ENCODE results near the gene TOP3B. TPM values are rescaled to one million over a fixed set of nuclear protein-coding genes. Genes with fewer than 3 reads are reported as not detected.

TOP3B gene
- total RNA-seq, 1 experiment from 2014 or later = 29.1 TPM

DNA sequence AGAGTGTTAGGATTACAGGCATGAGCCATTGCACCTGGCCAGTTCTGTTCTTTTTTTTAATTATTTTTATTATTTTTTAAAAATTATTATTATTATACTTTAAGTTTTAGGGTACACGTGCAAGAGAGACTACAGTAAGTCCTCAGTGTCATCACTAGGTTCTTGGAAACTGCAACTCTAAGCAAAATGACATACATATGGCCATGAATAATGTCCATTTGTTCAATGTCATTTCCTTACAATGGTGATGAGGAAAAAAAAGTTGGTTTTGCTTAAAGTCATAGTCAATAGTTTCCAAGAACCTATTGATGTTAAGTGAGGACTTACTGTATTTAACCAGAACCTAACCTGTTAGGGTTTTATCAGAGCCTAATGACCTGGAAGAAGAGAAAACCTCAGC, 29.4 kb upstream of the TOP3B start:
- TF ChIP-seq, protein P1, sequence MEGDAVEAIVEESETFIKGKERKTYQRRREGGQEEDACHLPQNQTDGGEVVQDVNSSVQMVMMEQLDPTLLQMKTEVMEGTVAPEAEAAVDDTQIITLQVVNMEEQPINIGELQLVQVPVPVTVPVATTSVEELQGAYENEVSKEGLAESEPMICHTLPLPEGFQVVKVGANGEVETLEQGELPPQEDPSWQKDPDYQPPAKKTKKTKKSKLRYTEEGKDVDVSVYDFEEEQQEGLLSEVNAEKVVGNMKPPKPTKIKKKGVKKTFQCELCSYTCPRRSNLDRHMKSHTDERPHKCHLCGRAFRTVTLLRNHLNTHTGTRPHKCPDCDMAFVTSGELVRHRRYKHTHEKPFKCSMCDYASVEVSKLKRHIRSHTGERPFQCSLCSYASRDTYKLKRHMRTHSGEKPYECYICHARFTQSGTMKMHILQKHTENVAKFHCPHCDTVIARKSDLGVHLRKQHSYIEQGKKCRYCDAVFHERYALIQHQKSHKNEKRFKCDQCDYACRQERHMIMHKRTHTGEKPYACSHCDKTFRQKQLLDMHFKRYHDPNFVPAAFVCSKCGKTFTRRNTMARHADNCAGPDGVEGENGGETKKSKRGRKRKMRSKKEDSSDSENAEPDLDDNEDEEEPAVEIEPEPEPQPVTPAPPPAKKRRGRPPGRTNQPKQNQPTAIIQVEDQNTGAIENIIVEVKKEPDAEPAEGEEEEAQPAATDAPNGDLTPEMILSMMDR (IDR thresholded peaks at IDR 0.05) = no peak
- TF ChIP-seq TCF7L2 (IDR thresholded peaks at IDR 0.05; ENCODE audit: low read depth, low read length) = no peak
- no peaks in the 10 kb centered on the region for H3K36me3 ChIP-seq (ENCODE audit: control insufficient read depth, insufficient read depth, low read length)
- no peaks in the 10 kb centered on the region for H3K4me1 ChIP-seq (ENCODE audit: control insufficient read depth, insufficient read depth, low read length)
- BruUV-seq (replicated peaks) = no TSS peak
- in situ Hi-C loops (cut with HindIII; ENCODE audit: low pct_unique_long_range_greater_than_20kb, low sequenced_read_pairs) = no loop called here
- DNase-seq (ENCODE audit: low read depth, low spot score) (no peak), ATAC-seq (no peak)
- ChIA-PET CTCF (no interaction called here), POLR2A (no interaction called here)
- no peak overlapping the region for H3K27ac ChIP-seq (ENCODE audit: low read length)
- H3K9me3 ChIP-seq (ENCODE audit: control insufficient read depth, insufficient read depth, low read depth, low read length) = no peaks in the 10 kb centered on the region
- no peaks in the 10 kb centered on the region; the same call in 1 of the 2 replicates for H3K27me3 ChIP-seq (ENCODE audit: control insufficient read depth, insufficient read depth, low read length)
- no peak overlapping the region for H3K4me3 ChIP-seq (ENCODE audit: low read depth in 2 of 2, low read length in 2 of 2)
- intact Hi-C loops (cut with micrococcal nuclease; ENCODE audit: unreplicated experiment) = no loop called here

DNA sequence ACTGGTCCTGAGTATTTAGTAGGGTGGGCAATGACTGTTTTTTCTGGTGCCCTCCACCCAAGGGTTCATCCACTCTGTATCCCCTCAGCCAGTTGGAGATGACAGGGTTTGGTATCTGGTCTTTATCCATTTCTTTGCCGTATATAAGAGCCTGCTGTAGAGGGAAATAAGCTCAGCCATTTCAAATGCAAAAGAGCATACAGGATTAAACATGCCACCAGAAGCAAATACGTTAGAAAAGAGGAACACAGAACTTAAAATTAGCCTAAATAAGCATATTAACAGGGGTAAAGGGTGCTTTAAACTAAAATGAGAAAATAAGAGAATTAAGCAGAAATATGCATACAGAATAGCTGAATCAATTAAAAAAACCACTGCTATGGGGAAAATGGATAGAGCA, 27.8 kb upstream of the TOP3B start:
- POLR2A ChIA-PET = no interaction called here
- ATAC-seq (no peak), DNase-seq (ENCODE audit: low read depth, low spot score) (no peak)
- no TSS peak for BruUV-seq (replicated peaks)
- Histone ChIP-seq H3K27ac (ENCODE audit: low read length) (no peak overlapping the region), H3K36me3 (ENCODE audit: control insufficient read depth, insufficient read depth, low read length) (no peaks in the 10 kb centered on the region), H3K4me3 (ENCODE audit: low read depth in 2 of 2, low read length in 2 of 2) (no peak overlapping the region), H3K9me3 (ENCODE audit: control insufficient read depth, insufficient read depth, low read depth, low read length) (no peaks in the 10 kb centered on the region), H3K4me1 (ENCODE audit: control insufficient read depth, insufficient read depth, low read length) (no peaks in the 10 kb centered on the region), H3K27me3 (ENCODE audit: control insufficient read depth, insufficient read depth, low read length) (no peaks in the 10 kb centered on the region; the same call in 1 of the 2 replicates)
- in situ Hi-C loops (cut with HindIII; ENCODE audit: low pct_unique_long_range_greater_than_20kb, low sequenced_read_pairs) (no loop called here), intact Hi-C loops (cut with micrococcal nuclease; ENCODE audit: unreplicated experiment) (no loop called here)
- CTCF ChIA-PET = no interaction called here
- TF ChIP-seq POLR2AphosphoS5 (IDR thresholded peaks at IDR 0.05; ENCODE audit: low read depth, low read length) (no peak), SIN3A (IDR thresholded peaks at IDR 0.05; ENCODE audit: borderline replicate concordance, insufficient read depth, low read depth, low read length) (no peak), TCF7L2 (IDR thresholded peaks at IDR 0.05; ENCODE audit: low read depth, low read length) (no peak)
- TF ChIP-seq, protein P1 (IDR thresholded peaks at IDR 0.05) = no peak
- TF ChIP-seq, protein P2, sequence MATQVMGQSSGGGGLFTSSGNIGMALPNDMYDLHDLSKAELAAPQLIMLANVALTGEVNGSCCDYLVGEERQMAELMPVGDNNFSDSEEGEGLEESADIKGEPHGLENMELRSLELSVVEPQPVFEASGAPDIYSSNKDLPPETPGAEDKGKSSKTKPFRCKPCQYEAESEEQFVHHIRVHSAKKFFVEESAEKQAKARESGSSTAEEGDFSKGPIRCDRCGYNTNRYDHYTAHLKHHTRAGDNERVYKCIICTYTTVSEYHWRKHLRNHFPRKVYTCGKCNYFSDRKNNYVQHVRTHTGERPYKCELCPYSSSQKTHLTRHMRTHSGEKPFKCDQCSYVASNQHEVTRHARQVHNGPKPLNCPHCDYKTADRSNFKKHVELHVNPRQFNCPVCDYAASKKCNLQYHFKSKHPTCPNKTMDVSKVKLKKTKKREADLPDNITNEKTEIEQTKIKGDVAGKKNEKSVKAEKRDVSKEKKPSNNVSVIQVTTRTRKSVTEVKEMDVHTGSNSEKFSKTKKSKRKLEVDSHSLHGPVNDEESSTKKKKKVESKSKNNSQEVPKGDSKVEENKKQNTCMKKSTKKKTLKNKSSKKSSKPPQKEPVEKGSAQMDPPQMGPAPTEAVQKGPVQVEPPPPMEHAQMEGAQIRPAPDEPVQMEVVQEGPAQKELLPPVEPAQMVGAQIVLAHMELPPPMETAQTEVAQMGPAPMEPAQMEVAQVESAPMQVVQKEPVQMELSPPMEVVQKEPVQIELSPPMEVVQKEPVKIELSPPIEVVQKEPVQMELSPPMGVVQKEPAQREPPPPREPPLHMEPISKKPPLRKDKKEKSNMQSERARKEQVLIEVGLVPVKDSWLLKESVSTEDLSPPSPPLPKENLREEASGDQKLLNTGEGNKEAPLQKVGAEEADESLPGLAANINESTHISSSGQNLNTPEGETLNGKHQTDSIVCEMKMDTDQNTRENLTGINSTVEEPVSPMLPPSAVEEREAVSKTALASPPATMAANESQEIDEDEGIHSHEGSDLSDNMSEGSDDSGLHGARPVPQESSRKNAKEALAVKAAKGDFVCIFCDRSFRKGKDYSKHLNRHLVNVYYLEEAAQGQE (IDR thresholded peaks at IDR 0.05; ENCODE audit: insufficient read depth in 1 of 2, low read depth in 2 of 2, low read length in 1 of 2) = no peak

DNA sequence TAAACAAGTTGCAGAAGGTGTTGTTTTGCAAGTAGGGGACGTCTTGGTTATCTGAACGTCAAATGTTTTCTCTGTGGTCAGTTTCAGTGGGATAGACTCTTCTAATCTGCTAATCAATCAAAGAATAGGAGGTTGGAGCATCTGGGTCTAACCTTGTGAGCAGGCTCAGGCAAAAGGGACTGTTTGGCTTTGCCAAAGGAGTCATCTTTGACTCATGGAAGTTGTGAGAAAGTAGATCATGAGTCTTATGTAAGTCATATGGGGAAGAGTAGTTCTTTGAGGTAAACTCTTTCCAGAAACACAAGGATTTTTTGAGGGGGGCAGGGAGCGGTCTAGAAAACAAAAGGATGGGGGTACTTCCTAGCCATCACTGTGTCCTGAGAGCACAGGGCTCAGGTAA, 27.1 kb upstream of the TOP3B start:
- BruUV-seq (replicated peaks) = no TSS peak
- Histone ChIP-seq H3K27ac (ENCODE audit: low read length) (no peak overlapping the region), H3K9me3 (ENCODE audit: control insufficient read depth, insufficient read depth, low read depth, low read length) (no peaks in the 10 kb centered on the region), H3K27me3 (ENCODE audit: control insufficient read depth, insufficient read depth, low read length) (no peaks in the 10 kb centered on the region; the same call in 1 of the 2 replicates), H3K4me3 (ENCODE audit: low read depth in 2 of 2, low read length in 2 of 2) (no peak overlapping the region), H3K36me3 (ENCODE audit: control insufficient read depth, insufficient read depth, low read length) (no peaks in the 10 kb centered on the region), H3K4me1 (ENCODE audit: control insufficient read depth, insufficient read depth, low read length) (no peaks in the 10 kb centered on the region)
- ChIA-PET CTCF (no interaction called here), POLR2A (no interaction called here)
- DNase-seq (ENCODE audit: low read depth, low spot score) = peak; percentile 7
- TF ChIP-seq, protein P1 (IDR thresholded peaks at IDR 0.05) = no peak
- TF ChIP-seq TCF7L2 (IDR thresholded peaks at IDR 0.05; ENCODE audit: low read depth, low read length) = no peak
- TF ChIP-seq SIN3A (IDR thresholded peaks at IDR 0.05; ENCODE audit: borderline replicate concordance, insufficient read depth, low read depth, low read length) = no peak
- TF ChIP-seq POLR2AphosphoS5 (IDR thresholded peaks at IDR 0.05; ENCODE audit: low read depth, low read length) = no peak
- TF ChIP-seq, protein P2 (IDR thresholded peaks at IDR 0.05; ENCODE audit: insufficient read depth in 1 of 2, low read depth in 2 of 2, low read length in 1 of 2) = no peak
- in situ Hi-C loops (cut with HindIII; ENCODE audit: low pct_unique_long_range_greater_than_20kb, low sequenced_read_pairs) (no loop called here), intact Hi-C loops (cut with micrococcal nuclease; ENCODE audit: unreplicated experiment) (no loop called here)
- ATAC-seq = no peak
